WTC11 (cell line): ENCODE results near the gene HLA-DPB1. TPM values are rescaled to one million over a fixed set of nuclear protein-coding genes. Genes with fewer than 3 reads are reported as not detected.
"Not testable (repeated sequence)": the region's sequence is repeated elsewhere in the genome, so short reads cannot be mapped to it uniquely, and the experiment has no call there.

Experiments used
- ATAC-seq: fragments of 200-7000 bp; cut with Tn5 transposase; 2 replicates; pipeline ENCODE4 v1.10.0; 2021; ENCODE audit warnings: mild to moderate bottlenecking, moderate library complexity
- CTCF ChIA-PET: fragments of 300-600 bp; sonication (Branson Sonifier 250); formaldehyde crosslinking; loops from one replicate; lab custom pipeline; 2021; ENCODE audit warnings: antibody characterized with exemption; lab: Charles Lee
- POLR2A ChIA-PET: fragments of 350-600 bp; sonication (Branson Sonifier 250); formaldehyde crosslinking; loops from one replicate; lab custom pipeline; 2021; ENCODE audit warnings: antibody characterized with exemption; lab: Charles Lee
- DNase-seq: peaks from one replicate; pipeline ENCODE4 v3.0.0; 2021; ENCODE audit warnings: low spot score
- H3K27ac Mint-ChIP-seq: 2 replicates; pipeline ENCODE4 v1.8.0; 2021; ENCODE audit warnings: mixed read lengths
- H3K27me3 Mint-ChIP-seq: 2 replicates; pipeline ENCODE4 v1.8.0; 2021; ENCODE audit warnings: low read depth, mild to moderate bottlenecking, moderate library complexity, mixed read lengths
- H3K36me3 Mint-ChIP-seq: 2 replicates; pipeline ENCODE4 v1.8.0; 2021; ENCODE audit warnings: mixed read lengths
- H3K4me1 Mint-ChIP-seq: 2 replicates; pipeline ENCODE4 v1.8.0; 2022; ENCODE audit warnings: mixed read lengths
- H3K4me3 Mint-ChIP-seq: 2 replicates; pipeline ENCODE4 v1.8.0; 2021; ENCODE audit warnings: mild to moderate bottlenecking, moderate library complexity, mixed read lengths
- H3K9me3 Mint-ChIP-seq: 2 replicates; pipeline ENCODE4 v1.8.0; 2021; ENCODE audit warnings: mixed read lengths
- ATF3 ChIP-seq: sonication (generic); formaldehyde crosslinking; conservative IDR thresholded peaks from 2 replicates; pipeline ENCODE4 v1.8.1; 2022; ENCODE audit warnings: mild to moderate bottlenecking, missing genetic modification reagents
- CREB1 ChIP-seq: sonication (generic); formaldehyde crosslinking; IDR thresholded peaks from 2 replicates; pipeline ENCODE4 v1.8.0; 2023; ENCODE audit warnings: mild to moderate bottlenecking, missing genetic modification reagents
- GTF2I ChIP-seq: fragments of 250-450 bp; sonication (Bioruptor Pico); conservative IDR thresholded peaks from 2 replicates; pipeline ENCODE4 v1.4.0; 2021; ENCODE audit warnings: mild to moderate bottlenecking
- IRF2 ChIP-seq: sonication (generic); formaldehyde crosslinking; IDR thresholded peaks from 2 replicates; pipeline ENCODE4 v1.8.0; 2022; ENCODE audit warnings: low read depth, missing genetic modification reagents, borderline replicate concordance
- JUN ChIP-seq: sonication (generic); formaldehyde crosslinking; IDR thresholded peaks from 2 replicates; pipeline ENCODE4 v1.8.0; 2023; ENCODE audit warnings: mild to moderate bottlenecking, missing genetic modification reagents
- MLX ChIP-seq: sonication (generic); formaldehyde crosslinking; IDR thresholded peaks from 2 replicates; pipeline ENCODE4 v1.8.1; 2023; ENCODE audit warnings: mild to moderate bottlenecking, missing genetic modification reagents, moderate library complexity
- MXD4 ChIP-seq: fragments of 250-450 bp; sonication (Bioruptor Pico); IDR thresholded peaks from 2 replicates; pipeline ENCODE4 v1.8.0; 2021; ENCODE audit warnings: mild to moderate bottlenecking, moderate library complexity, borderline replicate concordance
- MYBL2 ChIP-seq: sonication (generic); formaldehyde crosslinking; IDR thresholded peaks from 2 replicates; pipeline ENCODE4 v1.8.1; 2023; ENCODE audit warnings: mild to moderate bottlenecking, moderate library complexity, missing genetic modification reagents
- NR1H2 ChIP-seq: sonication (generic); formaldehyde crosslinking; IDR thresholded peaks from 2 replicates; pipeline ENCODE4 v1.9.0; 2021; ENCODE audit warnings: mild to moderate bottlenecking, moderate library complexity, missing genetic modification reagents
- RELA ChIP-seq: sonication (generic); formaldehyde crosslinking; IDR thresholded peaks from 2 replicates; pipeline ENCODE4 v1.8.1; 2022; ENCODE audit warnings: missing genetic modification reagents, mild to moderate bottlenecking, borderline replicate concordance
- TCF7 ChIP-seq: sonication (generic); formaldehyde crosslinking; IDR thresholded peaks from 2 replicates; pipeline ENCODE4 v1.8.0; 2022; ENCODE audit warnings: mild to moderate bottlenecking, low read depth, missing genetic modification reagents, moderate library complexity
- TP53 ChIP-seq: sonication (generic); formaldehyde crosslinking; IDR thresholded peaks from 2 replicates; pipeline ENCODE4 v1.8.1; 2023; ENCODE audit warnings: mild to moderate bottlenecking, missing genetic modification reagents
- ZBTB21 ChIP-seq: sonication (generic); formaldehyde crosslinking; IDR thresholded peaks from 2 replicates; pipeline ENCODE4 v1.8.1; 2023; ENCODE audit warnings: mild to moderate bottlenecking, missing genetic modification reagents, borderline replicate concordance
- ZNF121 ChIP-seq: sonication (generic); formaldehyde crosslinking; IDR thresholded peaks from 2 replicates; pipeline ENCODE4 v1.8.0; 2023; ENCODE audit warnings: missing genetic modification reagents
- ZNF138 ChIP-seq: sonication (generic); formaldehyde crosslinking; conservative IDR thresholded peaks from 2 replicates; pipeline ENCODE4 v1.8.1; 2022; ENCODE audit warnings: mild to moderate bottlenecking, moderate library complexity, missing genetic modification reagents
- ZNF512 ChIP-seq: sonication (generic); formaldehyde crosslinking; IDR thresholded peaks from 2 replicates; pipeline ENCODE4 v1.8.1; 2022; ENCODE audit warnings: missing genetic modification reagents, borderline replicate concordance
- ZNF671 ChIP-seq: fragments of 250-450 bp; sonication (Bioruptor Pico); IDR thresholded peaks from 2 replicates; pipeline ENCODE4 v1.8.0; 2021; ENCODE audit warnings: mild to moderate bottlenecking
- total RNA-seq: library from RNA; stranded (reverse); gene quantifications from 3 replicates; pipeline ENCODE4 v1.2.3, GENCODE V29; 2021
- TF ChIP-seq, protein P1 (sequence below): sonication (generic); formaldehyde crosslinking; IDR thresholded peaks from 2 replicates; pipeline ENCODE4 v1.8.1; 2022; ENCODE audit warnings: mild to moderate bottlenecking, moderate library complexity, missing genetic modification reagents
- TF ChIP-seq, protein P2 (sequence below): fragments of 250-450 bp; sonication (Bioruptor Pico); IDR thresholded peaks from 2 replicates; pipeline ENCODE4 v1.9.0; 2021; ENCODE audit warnings: mild to moderate bottlenecking
- TF ChIP-seq, protein P3 (sequence below): sonication (generic); formaldehyde crosslinking; IDR thresholded peaks from 2 replicates; pipeline ENCODE4 v1.8.1; 2023; ENCODE audit warnings: mild to moderate bottlenecking, missing genetic modification reagents
- TF ChIP-seq, protein P4 (sequence below): sonication (generic); formaldehyde crosslinking; IDR thresholded peaks from 2 replicates; pipeline ENCODE4 v1.8.0; 2022; ENCODE audit warnings: mild to moderate bottlenecking, missing genetic modification reagents

The HLA-DPB1 gene
- total RNA-seq, 1 experiment from 2014 or later = 18.0 TPM

- TF ChIP-seq, protein P1, sequence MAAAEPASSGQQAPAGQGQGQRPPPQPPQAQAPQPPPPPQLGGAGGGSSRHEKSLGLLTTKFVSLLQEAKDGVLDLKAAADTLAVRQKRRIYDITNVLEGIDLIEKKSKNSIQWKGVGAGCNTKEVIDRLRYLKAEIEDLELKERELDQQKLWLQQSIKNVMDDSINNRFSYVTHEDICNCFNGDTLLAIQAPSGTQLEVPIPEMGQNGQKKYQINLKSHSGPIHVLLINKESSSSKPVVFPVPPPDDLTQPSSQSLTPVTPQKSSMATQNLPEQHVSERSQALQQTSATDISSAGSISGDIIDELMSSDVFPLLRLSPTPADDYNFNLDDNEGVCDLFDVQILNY = no peak
- TF ChIP-seq TP53 (no peak), MLX (CRISPR knock-in tag) (no peak), JUN (CRISPR knock-in tag) (no peak), TCF7 (no peak), RELA (CRISPR knock-in tag) (no peak), ZNF138 (CRISPR knock-in tag) (no peak), MXD4 (CRISPR knock-in tag) (no peak)
- TF ChIP-seq, protein P2, sequence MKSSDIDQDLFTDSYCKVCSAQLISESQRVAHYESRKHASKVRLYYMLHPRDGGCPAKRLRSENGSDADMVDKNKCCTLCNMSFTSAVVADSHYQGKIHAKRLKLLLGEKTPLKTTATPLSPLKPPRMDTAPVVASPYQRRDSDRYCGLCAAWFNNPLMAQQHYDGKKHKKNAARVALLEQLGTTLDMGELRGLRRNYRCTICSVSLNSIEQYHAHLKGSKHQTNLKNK (CRISPR knock-in tag) = no peak
These were observed 18.3 kb upstream of the HLA-DPB1 start (continued) for GRCh38 chr6:33057222-33058150.

DNA sequence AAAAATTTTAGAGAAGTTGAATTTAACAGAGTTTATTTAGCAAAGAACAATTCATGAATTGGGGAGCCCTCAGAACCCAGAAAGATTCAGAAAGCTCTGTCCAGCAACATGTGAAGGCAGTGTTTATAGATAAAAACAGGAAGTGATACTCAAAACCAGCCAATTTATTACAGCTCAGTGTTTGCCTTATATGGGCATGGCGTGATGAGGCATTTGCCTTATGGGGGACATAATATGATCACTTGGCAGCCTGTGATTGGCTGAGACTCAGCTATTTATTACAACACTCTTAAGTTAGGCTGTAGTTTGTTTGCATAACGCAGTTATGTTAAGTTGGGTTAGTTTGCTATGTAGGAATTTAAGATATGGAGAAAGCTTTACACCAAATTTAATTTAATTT lies 13.8 kb upstream of the HLA-DPB1 start:
- DNase-seq (no peak), ATAC-seq (no peak)
- CTCF ChIA-PET = interaction anchor here (0.6 to 1.0 kb wide), 2 partner anchors 10 to 13 kb away, joined by 3 to 5 read pairs; no protein-coding TSS in a partner anchor
- no peaks in the 10 kb centered on the region for H3K4me1 Mint-ChIP-seq
- POLR2A ChIA-PET = no interaction called here
- peaks cover 17% of the 10 kb centered on the region for H3K9me3 Mint-ChIP-seq
- H3K27ac Mint-ChIP-seq = no peak overlapping the region
- no peak for TF ChIP-seq ZNF671 (CRISPR knock-in tag)
- TF ChIP-seq, protein P1 = no peak
- TF ChIP-seq MYBL2 (CRISPR knock-in tag) = no peak
- no peak for TF ChIP-seq MXD4 (CRISPR knock-in tag)
- TF ChIP-seq ZBTB21 = no peak
- TF ChIP-seq CREB1 (CRISPR knock-in tag) = no peak
- TF ChIP-seq NR1H2 (CRISPR knock-in tag) = no peak
- TF ChIP-seq ZNF121 (CRISPR knock-in tag) = no peak
- TF ChIP-seq, protein P3, sequence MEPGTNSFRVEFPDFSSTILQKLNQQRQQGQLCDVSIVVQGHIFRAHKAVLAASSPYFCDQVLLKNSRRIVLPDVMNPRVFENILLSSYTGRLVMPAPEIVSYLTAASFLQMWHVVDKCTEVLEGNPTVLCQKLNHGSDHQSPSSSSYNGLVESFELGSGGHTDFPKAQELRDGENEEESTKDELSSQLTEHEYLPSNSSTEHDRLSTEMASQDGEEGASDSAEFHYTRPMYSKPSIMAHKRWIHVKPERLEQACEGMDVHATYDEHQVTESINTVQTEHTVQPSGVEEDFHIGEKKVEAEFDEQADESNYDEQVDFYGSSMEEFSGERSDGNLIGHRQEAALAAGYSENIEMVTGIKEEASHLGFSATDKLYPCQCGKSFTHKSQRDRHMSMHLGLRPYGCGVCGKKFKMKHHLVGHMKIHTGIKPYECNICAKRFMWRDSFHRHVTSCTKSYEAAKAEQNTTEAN (CRISPR knock-in tag) = no peak
- TF ChIP-seq, protein P4, sequence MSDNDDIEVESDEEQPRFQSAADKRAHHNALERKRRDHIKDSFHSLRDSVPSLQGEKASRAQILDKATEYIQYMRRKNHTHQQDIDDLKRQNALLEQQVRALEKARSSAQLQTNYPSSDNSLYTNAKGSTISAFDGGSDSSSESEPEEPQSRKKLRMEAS (CRISPR knock-in tag) = no peak
- TF ChIP-seq JUN (CRISPR knock-in tag) = no peak
- TF ChIP-seq RELA (CRISPR knock-in tag) = no peak
- no peak for TF ChIP-seq IRF2 (CRISPR knock-in tag)
- TF ChIP-seq GTF2I (CRISPR knock-in tag) = no peak
- no peak for TF ChIP-seq TCF7
- no peak for TF ChIP-seq ZNF512 (CRISPR knock-in tag)
- no peak for TF ChIP-seq ATF3 (CRISPR knock-in tag)
- H3K4me3 Mint-ChIP-seq = no peak overlapping the region
- H3K27me3 Mint-ChIP-seq = peaks cover 2% of the 10 kb centered on the region; the same call in 1 of the 2 replicates
- peaks cover 11% of the 10 kb centered on the region for H3K36me3 Mint-ChIP-seq

DNA sequence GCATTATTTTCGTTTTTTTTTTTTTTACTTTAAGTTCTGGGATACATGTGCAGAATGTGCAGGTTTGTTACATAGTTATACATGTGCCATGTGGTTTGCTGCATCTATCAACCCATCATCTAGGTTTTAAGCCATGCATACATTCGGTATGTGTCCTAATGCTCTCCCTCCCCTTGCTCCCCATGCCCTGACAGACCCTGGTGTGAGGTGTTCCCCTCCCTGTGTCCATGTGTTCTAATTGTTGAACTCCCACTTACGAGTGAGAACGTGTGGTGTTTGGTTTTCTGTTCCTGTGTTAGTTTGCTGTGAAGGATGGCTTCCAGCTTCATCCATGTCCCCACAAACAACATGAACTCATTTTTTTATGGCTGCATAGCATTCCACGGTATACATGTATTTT lies 12.4 kb upstream of the HLA-DPB1 start:
- Mint-ChIP-seq H3K9me3 (peaks cover 21% of the 10 kb centered on the region), H3K36me3 (peaks cover 11% of the 10 kb centered on the region)
- ATAC-seq, H3K27ac Mint-ChIP-seq, H3K4me3 Mint-ChIP-seq, H3K4me1 Mint-ChIP-seq, POLR2A ChIA-PET, CTCF ChIA-PET, H3K27me3 Mint-ChIP-seq, DNase-seq: not testable (repeated sequence)
